LoVo (cell line): ENCODE results near the gene SENP1.

ENCODE experiments used
- DNase-seq: peaks from one replicate; pipeline ENCODE4 v3.0.0-alpha.2; 2016; ENCODE audit warnings: low spot score

Gene SENP1

GRCh38 chr12:48036818-48037217 is 69.1 kb downstream of the SENP1 start:
- no peak for DNase-seq

- no peak for DNase-seq
These were observed 70.8 kb downstream of the SENP1 start for GRCh38 chr12:48034835-48035805.

- DNase-seq, result no peak
These were observed 72.4 kb downstream of the SENP1 start for GRCh38 chr12:48033451-48033850.

- no peak for DNase-seq
These were observed 73.3 kb downstream of the SENP1 start for GRCh38 chr12:48032597-48032996.

- no peak for DNase-seq
These were observed 74.5 kb downstream of the SENP1 start for GRCh38 chr12:48031135-48031960.

GRCh38 chr12:48030173-48030650 is 75.7 kb downstream of the SENP1 start:
- no peak for DNase-seq

- no peak for DNase-seq
These were observed 76.2 kb downstream of the SENP1 start for GRCh38 chr12:48029491-48030172.

- no peak for DNase-seq
These were observed 77.1 kb downstream of the SENP1 start for GRCh38 chr12:48028541-48029431.

- no peak for DNase-seq
These were observed 78.5 kb downstream of the SENP1 start for GRCh38 chr12:48027183-48028002.

- no peak for DNase-seq
These were observed 79.6 kb downstream of the SENP1 start for GRCh38 chr12:48026060-48026827.

- no peak for DNase-seq
These were observed 80.6 kb downstream of the SENP1 start for GRCh38 chr12:48025281-48025680.

- DNase-seq, result no peak
These were observed 81.1 kb downstream of the SENP1 start for GRCh38 chr12:48024735-48025134.

GRCh38 chr12:48023386-48023785 is 82.5 kb downstream of the SENP1 start:
- no peak for DNase-seq

- no peak for DNase-seq
These were observed 83.0 kb downstream of the SENP1 start for GRCh38 chr12:48022676-48023385.

- no peak for DNase-seq
These were observed 83.7 kb downstream of the SENP1 start for GRCh38 chr12:48022180-48022521.

- peak; percentile 95 for DNase-seq
These were observed 84.2 kb downstream of the SENP1 start for GRCh38 chr12:48021485-48022179.

- DNase-seq, result no peak
These were observed 86.1 kb downstream of the SENP1 start for GRCh38 chr12:48019639-48020265.

- DNase-seq, result no peak
These were observed 87.3 kb downstream of the SENP1 start for GRCh38 chr12:48018618-48018995.
